AG10803 (cell line): ENCODE data around the gene SAP130.
A peak's percentile ranks its signal among the peaks of the same experiment; 100 is the strongest.

Experiments used
- DNase-seq: peaks from one replicate; pipeline ENCODE4 v3.0.0; 2010; ENCODE audit warnings: low read depth
- H3K4me3 ChIP-seq: 2 replicates; pipeline ENCODE4 v1.5.1; 2011; ENCODE audit warnings: mild to moderate bottlenecking, low read length, control low read depth
- TF ChIP-seq, protein P1 (sequence below): conservative IDR thresholded peaks from 2 replicates; pipeline ENCODE4 v1.5.1; 2011; ENCODE audit warnings: mild to moderate bottlenecking, low read length, control low read depth, inconsistent platforms

The SAP130 gene

DNA sequence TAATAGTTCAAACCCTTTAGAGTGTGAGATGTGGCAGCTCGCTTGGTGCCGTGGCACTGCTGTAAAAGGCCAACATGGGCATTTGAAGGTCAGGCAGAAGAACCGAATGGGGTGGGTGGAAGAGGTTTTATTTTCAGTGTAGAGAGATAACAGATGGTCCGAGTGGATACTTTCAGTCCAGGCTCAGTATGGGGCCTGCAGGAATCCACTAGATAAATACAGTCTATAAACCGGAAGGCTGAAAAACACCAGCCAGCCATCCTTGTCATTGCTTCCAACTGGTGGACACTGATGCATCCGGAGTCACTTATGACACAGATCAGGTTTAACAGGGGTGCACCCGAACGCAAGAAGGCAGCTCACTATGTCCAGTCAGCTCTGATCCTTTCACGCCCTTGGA, 86.4 kb downstream of the SAP130 start:
- no peak for DNase-seq
- TF ChIP-seq, protein P1, sequence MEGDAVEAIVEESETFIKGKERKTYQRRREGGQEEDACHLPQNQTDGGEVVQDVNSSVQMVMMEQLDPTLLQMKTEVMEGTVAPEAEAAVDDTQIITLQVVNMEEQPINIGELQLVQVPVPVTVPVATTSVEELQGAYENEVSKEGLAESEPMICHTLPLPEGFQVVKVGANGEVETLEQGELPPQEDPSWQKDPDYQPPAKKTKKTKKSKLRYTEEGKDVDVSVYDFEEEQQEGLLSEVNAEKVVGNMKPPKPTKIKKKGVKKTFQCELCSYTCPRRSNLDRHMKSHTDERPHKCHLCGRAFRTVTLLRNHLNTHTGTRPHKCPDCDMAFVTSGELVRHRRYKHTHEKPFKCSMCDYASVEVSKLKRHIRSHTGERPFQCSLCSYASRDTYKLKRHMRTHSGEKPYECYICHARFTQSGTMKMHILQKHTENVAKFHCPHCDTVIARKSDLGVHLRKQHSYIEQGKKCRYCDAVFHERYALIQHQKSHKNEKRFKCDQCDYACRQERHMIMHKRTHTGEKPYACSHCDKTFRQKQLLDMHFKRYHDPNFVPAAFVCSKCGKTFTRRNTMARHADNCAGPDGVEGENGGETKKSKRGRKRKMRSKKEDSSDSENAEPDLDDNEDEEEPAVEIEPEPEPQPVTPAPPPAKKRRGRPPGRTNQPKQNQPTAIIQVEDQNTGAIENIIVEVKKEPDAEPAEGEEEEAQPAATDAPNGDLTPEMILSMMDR = no peak
- H3K4me3 ChIP-seq = no peak overlapping the region

DNA sequence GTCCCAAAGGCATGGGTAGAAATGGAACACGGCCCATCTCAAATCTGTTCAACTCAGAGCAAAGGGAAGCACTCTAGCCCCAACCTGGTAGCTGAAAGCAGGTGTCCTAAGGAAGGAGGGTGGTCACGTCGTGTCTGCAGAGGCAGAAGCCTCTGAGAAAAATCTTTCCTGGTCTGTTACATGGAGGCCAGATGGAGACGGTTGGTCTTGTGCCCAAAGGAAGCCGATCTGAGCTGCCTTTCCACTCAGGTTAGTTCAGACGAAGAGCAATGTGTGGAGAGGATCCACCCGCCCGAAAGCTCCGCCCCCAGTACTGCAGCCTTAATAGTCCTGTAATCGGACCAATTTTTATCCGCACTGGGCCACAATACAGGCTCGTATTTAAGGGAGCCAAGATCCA, 87.2 kb downstream of the SAP130 start:
- TF ChIP-seq, protein P1 = no peak
- DNase-seq = no peak
- no peak overlapping the region for H3K4me3 ChIP-seq

DNA sequence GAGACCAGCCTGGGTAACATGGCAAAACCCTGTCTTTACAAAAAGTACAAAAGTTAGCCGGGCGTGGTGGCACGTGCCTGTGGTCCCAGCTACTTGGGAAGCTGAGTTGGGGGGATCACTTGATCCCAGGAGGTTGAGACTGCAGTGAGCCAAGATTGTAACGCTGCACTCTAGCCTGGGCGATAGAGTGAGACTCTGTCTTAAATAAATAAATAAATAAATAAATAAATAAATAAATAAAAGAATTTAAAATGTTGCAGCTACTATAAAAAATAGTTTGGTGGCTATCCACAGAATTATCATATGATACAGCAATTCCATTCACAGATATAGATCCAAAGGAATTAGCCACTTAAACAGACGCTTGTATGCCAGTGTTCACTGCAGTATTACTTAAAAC, 92.5 kb downstream of the SAP130 start:
- no peak overlapping the region for H3K4me3 ChIP-seq
- TF ChIP-seq, protein P1 = no peak
- DNase-seq = no peak

DNA sequence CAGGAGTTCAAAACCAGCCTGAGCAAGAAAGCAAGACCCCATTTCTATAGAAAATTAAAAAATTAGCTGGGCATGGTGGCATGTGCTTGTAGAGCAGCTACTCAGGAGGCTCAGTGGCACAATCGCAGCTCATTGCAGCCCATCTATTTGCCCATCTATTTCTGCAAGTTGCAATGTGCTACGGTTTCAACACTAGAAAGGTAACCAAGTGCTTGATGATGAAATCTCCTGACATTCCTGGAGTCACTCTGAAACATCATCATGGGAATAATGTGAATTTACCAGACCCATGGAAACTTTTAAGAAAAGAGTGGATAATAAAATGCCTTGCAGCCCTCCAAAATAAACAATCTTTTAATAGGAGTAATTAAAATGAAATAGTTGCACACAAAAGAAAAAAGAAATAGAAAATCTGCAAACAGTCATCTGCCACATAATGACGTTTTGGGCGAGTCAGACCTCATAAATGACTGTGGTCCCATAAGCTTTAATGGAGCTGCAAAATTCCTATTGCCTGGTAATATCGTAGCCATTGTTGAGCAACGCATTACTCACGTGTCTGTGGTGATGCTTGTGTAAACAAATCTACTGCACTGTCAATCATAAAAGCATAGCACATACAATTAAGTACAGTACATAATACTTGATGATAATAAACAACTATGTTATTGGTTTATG, 95.5 kb downstream of the SAP130 start:
- DNase-seq = peak; percentile 72
- H3K4me3 ChIP-seq = no peak overlapping the region
- TF ChIP-seq, protein P1 = no peak

DNA sequence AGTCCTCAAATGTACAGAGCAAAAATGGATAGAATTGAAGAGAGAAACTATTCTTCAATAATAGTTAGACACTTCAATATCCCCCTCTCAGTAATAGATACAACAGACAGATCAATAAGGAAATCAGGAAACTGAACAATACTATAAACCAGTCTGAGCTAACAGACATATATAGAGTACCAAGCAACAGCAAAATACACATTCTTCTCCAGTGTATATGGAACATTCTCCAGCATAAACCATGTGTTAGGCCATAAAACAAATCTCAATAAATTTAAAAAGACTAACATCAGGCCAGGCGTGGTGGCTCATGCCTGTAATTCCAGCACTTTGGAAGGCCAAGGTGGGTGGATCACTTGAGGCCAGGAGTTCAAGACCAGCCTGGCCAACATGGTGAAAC, 98.4 kb downstream of the SAP130 start:
- TF ChIP-seq, protein P1 = no peak
- no peak for DNase-seq
- H3K4me3 ChIP-seq = no peak overlapping the region

DNA sequence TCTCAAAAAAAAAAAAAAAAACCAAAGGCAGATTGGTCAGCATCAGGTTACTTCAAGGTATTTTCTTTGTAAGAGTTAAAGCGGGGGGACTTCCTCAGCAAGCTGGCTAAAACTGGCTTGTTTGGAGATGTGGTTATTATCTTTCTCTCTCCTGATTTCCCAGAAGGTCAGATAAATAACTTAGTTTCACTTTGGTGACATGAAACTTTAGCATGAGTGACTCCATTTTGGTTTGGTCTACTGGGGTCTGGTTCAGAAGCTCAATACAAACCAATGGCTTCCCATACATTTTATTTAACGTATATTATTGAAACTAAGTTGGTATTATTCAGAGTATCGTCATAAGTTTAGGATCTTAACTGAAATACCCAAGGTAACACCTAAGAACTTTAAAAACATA, 100.5 kb downstream of the SAP130 start:
- H3K4me3 ChIP-seq = no peak overlapping the region
- no peak for DNase-seq
- TF ChIP-seq, protein P1 = no peak

DNA sequence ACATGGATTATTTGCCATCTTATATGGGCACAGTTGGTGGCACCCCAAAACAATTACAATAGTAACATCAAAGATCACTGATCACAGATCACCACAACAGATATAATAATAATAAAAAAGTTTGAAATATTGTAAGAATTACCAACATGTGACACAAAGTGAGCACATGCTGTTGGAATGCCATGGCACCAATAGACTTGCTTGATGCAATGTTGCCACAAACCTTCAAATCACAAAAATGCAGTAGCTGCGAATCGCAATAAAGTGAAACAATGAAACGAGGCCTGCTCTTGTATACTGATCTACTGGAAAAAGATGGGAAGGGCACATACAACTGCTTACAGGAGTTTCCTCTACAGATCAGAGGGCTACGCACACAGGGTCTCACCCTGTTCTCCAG, 109.9 kb downstream of the SAP130 start:
- peak; percentile 27 for DNase-seq
- TF ChIP-seq, protein P1 = no peak
- no peak overlapping the region for H3K4me3 ChIP-seq
